Hematopoietic multipotent progenitor cell treated with erythropoietin and hydrocortisone succinate and interleukin-3 and kit ligand, for 15 days (in vitro differentiated cells): Measurements from ENCODE around the gene SLC25A12.
"Not testable (repeated sequence)": the region's sequence is repeated elsewhere in the genome, so short reads cannot be mapped to it uniquely, and the experiment has no call there.

ENCODE experiments used
- DNase-seq: peaks from one replicate; pipeline ENCODE4 v3.0.0-alpha.2; 2015; ENCODE audit warnings: low spot score

Gene SLC25A12

GRCh38 chr2:171788316-171788993, 105.6 kb downstream of the SLC25A12 start:
- no peak for DNase-seq

DNA sequence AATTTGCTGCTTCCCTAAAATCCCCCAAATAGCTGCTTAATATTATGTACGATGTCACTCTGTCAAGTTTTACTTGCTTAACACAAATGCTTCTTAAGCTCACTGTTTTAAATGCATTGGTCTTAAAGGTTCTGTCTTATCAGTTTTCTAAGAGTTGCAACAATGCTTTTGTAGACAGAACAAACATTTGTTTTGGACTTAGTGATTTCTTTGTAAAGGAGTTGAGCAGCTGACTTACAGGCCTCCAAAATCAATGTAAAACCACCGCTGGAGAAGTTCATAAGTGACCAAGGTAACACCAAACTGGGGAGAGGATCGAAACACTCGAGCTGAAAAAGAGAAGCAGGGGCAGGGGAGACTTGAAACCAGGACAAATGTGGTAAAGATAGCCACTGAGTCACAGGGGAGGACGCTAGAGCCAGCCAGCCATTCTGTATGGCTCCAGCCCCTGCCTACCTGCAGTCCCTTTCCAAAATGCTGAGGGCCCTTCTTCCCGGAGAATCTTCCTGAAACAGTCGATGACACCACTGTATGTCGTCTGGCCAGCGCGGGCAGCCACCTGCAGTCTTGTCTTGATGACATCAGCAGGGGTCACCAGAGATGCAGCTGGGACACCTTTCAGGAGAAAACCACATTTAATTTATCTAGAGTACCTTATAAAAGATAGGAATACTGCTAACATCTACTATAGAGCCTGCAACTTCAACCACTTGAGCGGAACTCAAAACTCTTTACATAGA, 106.5 kb downstream of the SLC25A12 start:
- DNase-seq: no peak

DNA sequence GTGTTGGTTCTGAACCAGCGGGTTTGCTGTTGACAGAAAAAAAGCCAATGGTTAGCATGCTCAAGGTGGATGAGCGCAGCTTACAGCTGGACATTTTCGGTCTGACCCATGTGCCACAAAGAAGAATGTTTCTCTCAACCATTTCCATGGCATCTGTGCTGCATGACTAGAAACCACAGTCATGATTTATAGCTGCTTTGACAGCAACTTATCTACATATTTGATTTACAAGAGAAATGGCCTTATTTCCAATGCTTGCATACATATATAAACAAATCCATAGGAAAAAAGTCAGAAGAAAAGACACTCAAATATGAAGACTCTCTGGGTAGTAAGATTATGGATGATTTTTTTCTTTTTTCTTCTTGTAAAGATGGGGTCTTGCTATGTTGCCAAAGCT, 108.6 kb downstream of the SLC25A12 start:
- DNase-seq: no peak

DNA sequence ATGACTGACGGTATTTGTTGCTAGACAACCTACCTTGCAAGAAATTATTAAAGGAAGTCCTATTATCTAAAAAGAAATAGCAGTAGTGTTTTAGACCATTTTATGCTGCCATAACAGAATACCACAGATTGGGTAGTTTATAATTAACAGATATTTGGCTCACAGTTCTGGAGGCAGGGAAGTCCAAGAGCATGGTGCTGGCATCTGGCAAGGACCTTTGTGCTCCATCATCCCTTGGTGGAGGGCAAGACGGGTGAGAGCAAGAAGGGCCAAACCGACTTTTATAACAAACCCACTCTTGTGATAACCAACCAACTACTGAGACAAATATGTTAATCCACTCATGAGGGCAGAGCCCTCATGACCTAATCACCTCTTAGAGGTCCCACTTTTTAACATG, 115.5 kb downstream of the SLC25A12 start:
- DNase-seq: no peak

DNA sequence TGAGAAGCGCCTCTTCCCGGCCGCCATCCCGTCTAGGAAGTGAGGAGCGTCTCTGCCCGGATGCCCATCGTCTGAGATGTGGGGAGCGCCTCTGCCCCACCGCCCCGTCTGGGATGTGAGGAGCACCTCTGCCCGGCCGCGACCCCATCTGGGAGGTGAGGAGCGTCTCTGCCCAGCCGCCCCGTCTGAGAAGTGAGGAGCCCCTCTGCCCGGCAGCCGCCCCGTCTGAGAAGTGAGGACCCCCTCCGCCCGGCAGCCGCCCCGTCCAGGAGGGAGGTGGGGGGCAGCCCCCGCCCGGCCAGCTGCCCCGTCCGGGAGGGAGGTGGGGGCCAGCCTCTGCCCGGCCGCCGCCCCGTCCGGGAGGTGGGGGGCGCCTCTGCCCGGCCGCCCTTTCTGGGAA, 119.5 kb downstream of the SLC25A12 start:
- DNase-seq: not testable (repeated sequence)

- no peak for DNase-seq
Measured at GRCh38 chr2:171772373-171772772, 121.7 kb downstream of the SLC25A12 start.

DNA sequence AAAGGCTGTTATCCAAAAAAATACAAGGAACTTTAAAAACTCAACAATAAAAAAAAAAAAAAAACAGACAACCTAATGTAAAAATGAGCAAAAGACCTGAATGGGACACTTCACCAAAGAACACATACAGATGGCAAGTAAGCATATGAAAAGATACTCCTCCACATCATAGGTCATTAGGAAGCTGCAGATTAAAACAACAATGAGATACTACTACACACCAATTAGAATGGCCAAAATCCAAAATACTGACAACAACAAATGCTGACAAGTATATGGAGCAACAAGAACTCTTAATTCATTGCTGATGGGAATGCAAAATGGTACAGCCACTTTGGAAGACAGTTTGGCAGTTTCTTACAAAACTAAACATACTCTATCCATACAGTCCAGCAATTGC, 122.6 kb downstream of the SLC25A12 start:
- DNase-seq: no peak

DNA sequence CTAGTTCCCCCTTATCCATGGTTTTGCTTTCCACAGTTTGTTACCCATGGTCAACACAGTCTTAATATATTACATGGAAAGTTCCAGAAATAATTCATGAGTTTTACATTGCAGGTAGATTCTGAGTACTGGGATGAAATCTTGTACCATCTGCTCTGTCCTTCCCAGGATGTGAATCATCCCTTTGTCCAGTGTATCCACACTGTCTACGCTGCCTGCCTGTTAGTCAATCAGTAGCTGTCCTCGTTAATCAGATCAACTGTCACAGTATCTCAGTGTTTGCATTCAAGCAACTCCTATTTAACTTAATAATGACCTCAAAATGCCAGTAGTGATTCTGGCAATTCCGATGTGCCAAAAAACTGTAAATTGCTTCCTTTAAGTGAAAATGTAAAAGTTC, 130.4 kb downstream of the SLC25A12 start:
- no peak for DNase-seq

GRCh38 chr2:171762879-171763573, 131.0 kb downstream of the SLC25A12 start:
- no peak for DNase-seq

- DNase-seq: not testable (repeated sequence)
Measured at GRCh38 chr2:171761176-171761575, 132.9 kb downstream of the SLC25A12 start.

DNA sequence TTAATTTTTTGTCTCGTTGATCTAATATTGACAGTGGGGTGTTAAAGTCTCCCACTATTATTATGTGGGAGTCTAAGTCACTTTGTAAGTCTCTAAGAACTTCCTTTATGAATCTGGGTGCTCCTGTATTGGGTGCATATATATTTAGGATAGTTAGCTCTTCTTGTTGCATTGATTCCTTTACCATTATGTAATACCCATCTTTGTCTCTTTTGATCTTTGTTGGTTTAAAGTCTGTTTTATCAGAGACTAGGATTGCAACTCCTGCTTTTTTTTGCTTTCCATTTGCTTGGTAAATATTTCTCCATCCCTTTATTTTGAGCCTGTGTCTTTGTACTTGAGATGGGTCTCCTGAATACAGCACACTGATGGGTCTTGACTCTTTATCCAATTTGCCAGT, 135.3 kb downstream of the SLC25A12 start:
- not testable (repeated sequence) for DNase-seq

GRCh38 chr2:171754254-171754939, 139.6 kb downstream of the SLC25A12 start:
- DNase-seq: no peak

- no peak for DNase-seq
Measured at GRCh38 chr2:171747371-171747770, 146.7 kb downstream of the SLC25A12 start.

GRCh38 chr2:171745806-171746205, 148.2 kb downstream of the SLC25A12 start:
- DNase-seq: no peak

DNA sequence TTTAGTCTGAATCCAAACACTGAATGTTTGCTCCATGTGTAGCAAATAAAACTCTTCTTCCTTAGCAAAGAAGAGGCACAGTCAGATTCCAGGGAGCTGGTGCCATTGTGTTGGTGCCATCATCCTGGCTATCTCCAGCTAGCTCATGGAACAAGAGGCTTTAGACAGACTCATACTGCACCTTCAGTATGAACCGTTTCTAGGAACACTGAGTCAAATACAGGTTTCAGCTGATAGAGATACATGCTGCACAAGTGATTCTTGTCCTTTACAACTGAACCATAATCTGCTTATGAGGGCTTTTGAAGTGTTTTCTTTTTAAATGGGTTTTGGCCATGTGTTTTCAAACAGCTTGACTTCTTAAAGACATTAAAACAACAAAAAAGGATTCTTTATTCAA, 148.9 kb downstream of the SLC25A12 start:
- no peak for DNase-seq

DNA sequence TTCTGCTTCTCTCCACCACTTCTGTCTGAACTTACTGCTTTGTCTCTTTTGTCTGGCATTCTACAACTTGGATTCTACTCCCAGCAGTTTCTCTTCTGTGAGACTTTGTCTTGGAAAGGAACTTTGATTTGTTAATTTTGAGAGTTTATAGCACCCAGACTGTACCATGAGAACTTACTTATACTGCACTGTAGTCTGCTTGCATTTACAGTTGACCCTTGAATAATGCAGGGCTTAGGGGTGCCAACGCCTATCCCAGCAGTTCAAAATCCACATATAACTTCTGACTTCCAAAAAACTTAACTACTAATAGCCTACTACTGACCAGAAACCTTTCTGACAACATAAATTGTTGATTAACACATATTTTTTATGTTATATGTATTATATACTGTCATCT, 151.3 kb downstream of the SLC25A12 start:
- no peak for DNase-seq

- no peak for DNase-seq
Measured at GRCh38 chr2:171741189-171741588, 152.9 kb downstream of the SLC25A12 start.

DNA sequence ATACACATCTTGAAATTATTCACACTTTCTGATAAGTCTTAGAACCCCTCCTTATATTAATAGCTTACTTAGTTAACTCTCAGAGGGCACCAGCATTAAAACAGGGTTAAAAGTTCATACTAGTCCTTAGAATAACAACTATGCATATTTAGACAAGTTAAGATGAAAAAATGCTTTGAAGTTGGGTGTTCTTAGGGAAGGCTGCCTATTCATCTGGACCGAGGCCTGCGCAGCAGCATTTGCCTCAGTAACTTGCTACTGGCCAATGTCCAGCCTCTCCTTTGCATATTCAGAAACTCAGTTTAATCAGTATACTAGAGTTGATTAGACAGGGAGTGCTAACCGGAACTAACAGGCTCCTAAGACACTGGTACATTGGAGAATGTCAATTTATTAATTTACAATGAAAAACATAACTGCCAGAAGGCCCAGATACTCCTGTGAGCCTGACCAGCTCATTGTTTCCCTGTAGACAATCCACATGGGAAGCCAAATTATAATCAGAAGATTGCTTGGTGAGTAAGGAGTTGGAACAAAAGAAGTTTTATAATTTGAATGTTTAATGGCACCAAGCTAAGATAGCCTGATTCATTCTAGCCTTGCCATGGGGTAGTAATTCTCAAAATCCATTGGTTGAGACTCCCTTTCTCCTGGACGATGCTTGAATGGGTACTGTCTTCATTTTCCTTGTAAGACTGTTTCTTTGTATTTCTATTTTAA, 157.9 kb downstream of the SLC25A12 start:
- no peak for DNase-seq
